HepG2 (cell line): ENCODE measurements around the gene GZMA. TPM values are rescaled to one million over a fixed set of nuclear protein-coding genes. Genes with fewer than 3 reads are reported as not detected.

Source experiments
- ATAC-seq: fragments of 200-7000 bp; cut with Tn5 transposase; 3 replicates; pipeline ENCODE4 v1.9.1; 2020; ENCODE audit warnings: mild to moderate bottlenecking, moderate library complexity
- BruUV-seq: library from RNA; stranded (reverse); fragments of 400-500 nt; replicated peaks from 2 replicates; lab custom pipeline; 2021; lab: Mats Ljungman, UMichigan
- CTCF ChIA-PET: fragments of 300-600 bp; formaldehyde crosslinking; extraction: SDS; loops from one replicate; lab custom pipeline; 2021; ENCODE audit warnings: low total read pairs, inconsistent platforms, low intra/inter-chr PET ratio; lab: Yijun Ruan, JAX
- POLR2A ChIA-PET: fragments of 350-600 bp; sonication (Branson Sonifier 250); formaldehyde crosslinking; loops from one replicate; lab custom pipeline; 2020; ENCODE audit warnings: antibody characterized with exemption, inconsistent platforms; lab: Yijun Ruan, JAX
- DNase-seq: peaks from one replicate; pipeline ENCODE4 v3.0.0-alpha.2; 2015; ENCODE audit warnings: low spot score
- FAIRE-seq: peaks from 3 replicates; lab custom pipeline; 2011; peaks lifted over from hg19 to GRCh38; lab: Jason Lieb, UNC
- H2AFZ ChIP-seq: one replicate; pipeline ENCODE4 v1.6.1; 2011; ENCODE audit warnings: low read length, inconsistent platforms
- H3K27ac ChIP-seq: fragments of 300-600 bp; 3 replicates; pipeline ENCODE4 v1.8.0; 2011; ENCODE audit warnings: mixed run types, mild to moderate bottlenecking, mixed read lengths, low read length, inconsistent platforms; ENCODE audit not compliant: insufficient read depth; ENCODE audit errors: extremely low read length
- H3K27me3 ChIP-seq, 2 experiments: fragments of 200-600 bp in 1 of 2; 2 replicates in 1 of 2; 3 replicates in 1 of 2; pipeline versions ENCODE4 v1.6.0 to v1.8.0; 2011; ENCODE audit warnings: low read length in 2 of 2, mild to moderate bottlenecking in 2 of 2, moderate library complexity in 2 of 2, inconsistent platforms in 1 of 2; ENCODE audit not compliant: insufficient read depth in 2 of 2, control insufficient read depth in 1 of 2
- H3K36me3 ChIP-seq, 2 experiments: fragments of 200-600 bp in 1 of 2; replicated peaks in 1 of 2; 2 replicates in 1 of 2; 3 replicates in 1 of 2; pipeline versions ENCODE4 v1.5.1 to v1.8.0; 2011; ENCODE audit warnings: low read length in 2 of 2, inconsistent platforms in 1 of 2; ENCODE audit not compliant: insufficient read depth in 2 of 2, control insufficient read depth in 1 of 2
- H3K4me1 ChIP-seq: 2 replicates; pipeline ENCODE4 v1.5.1; 2012; ENCODE audit warnings: low read length, inconsistent platforms; ENCODE audit not compliant: insufficient read depth
- H3K4me2 ChIP-seq: 2 replicates; pipeline ENCODE4 v1.6.0; 2011; ENCODE audit warnings: low read depth, low read length, inconsistent platforms
- H3K4me3 ChIP-seq, 3 experiments: fragments of 200-600 bp in 1 of 3; sonication (generic), shearing (Covaris generic) in 1 of 3; replicated peaks in 1 of 3; 2 replicates each; pipeline ENCODE4 v1.5.1; 2011 to 2016; ENCODE audit warnings: low read length in 3 of 3, inconsistent platforms in 2 of 3, low read depth in 2 of 3, mild to moderate bottlenecking in 2 of 3, control low read depth in 1 of 3, mixed read lengths in 1 of 3; ENCODE audit not compliant: insufficient read depth in 1 of 3
- H3K79me2 ChIP-seq: one replicate; pipeline ENCODE4 v1.6.1; 2011; ENCODE audit warnings: low read length, inconsistent platforms; ENCODE audit not compliant: insufficient read depth
- H3K9ac ChIP-seq: 2 replicates; pipeline ENCODE4 v1.6.0; 2011; ENCODE audit warnings: mild to moderate bottlenecking, low read depth, low read length, inconsistent platforms; ENCODE audit not compliant: insufficient read depth
- H3K9me3 ChIP-seq: 2 replicates; pipeline ENCODE4 v1.5.1; 2012; ENCODE audit warnings: mild to moderate bottlenecking, low read length
- H4K20me1 ChIP-seq: 2 replicates; pipeline ENCODE4 v1.6.0; 2011; ENCODE audit warnings: inconsistent platforms, mild to moderate bottlenecking, low read length, moderate library complexity; ENCODE audit not compliant: insufficient read depth
- ASH2L ChIP-seq: fragments of 300-600, 200-600 bp; sonication (generic); IDR thresholded peaks from 2 replicates; pipeline ENCODE4 v1.7.0; 2017; ENCODE audit warnings: low read depth, mild to moderate bottlenecking, moderate library complexity, mixed read lengths, low read length; ENCODE audit not compliant: insufficient read length
- MIER3 ChIP-seq: IDR thresholded peaks from 2 replicates; pipeline ENCODE4 v1.6.1; 2016; ENCODE audit warnings: missing compliant biosample characterization, borderline replicate concordance
- NKX3-1 ChIP-seq: sonication (generic); formaldehyde crosslinking; IDR thresholded peaks from 2 replicates; pipeline ENCODE4 v1.5.0; 2020; ENCODE audit warnings: missing genetic modification reagents
- RFX5 ChIP-seq: IDR thresholded peaks from 2 replicates; pipeline ENCODE4 v1.6.1; 2011; ENCODE audit warnings: low read depth, low read length, improper control_type of control experiment
- SP1 ChIP-seq, 2 experiments: fragments of 450-650 bp in 1 of 2; sonication (generic) in 1 of 2; formaldehyde crosslinking in 1 of 2; IDR thresholded peaks; 2 replicates each; pipeline versions ENCODE4 v1.4.0 to v1.6.1; 2016 to 2020; ENCODE audit warnings: missing genetic modification reagents in 1 of 2
- TBL1XR1 ChIP-seq: fragments of 150-350 bp; IDR thresholded peaks from 2 replicates; pipeline ENCODE4 v1.6.1; 2014; ENCODE audit warnings: borderline replicate concordance, low read length; ENCODE audit not compliant: partially characterized antibody
- WGBS: methylation state at CpG from one replicate; pipeline ENCODE4 v1.1.6; 2017; ENCODE audit warnings: low lambda C conversion rate; 5-methylcytosine and 5-hydroxymethylcytosine counted together
- in situ Hi-C: cut with HindIII; loops from 2 replicates; pipeline ENCODE4 v1.10.0; 2017; ENCODE audit warnings: low pct_unique_long_range_greater_than_20kb; ENCODE audit not compliant: extremely low pct_ligation_motif_present
- intact Hi-C: fragments of 100-400 bp; cut with micrococcal nuclease; formaldehyde crosslinking; loops from one replicate; pipeline ENCODE4 v1.10.0; 2022; ENCODE audit not compliant: unreplicated experiment
- polyA plus RNA-seq, 8 experiments: library from polyadenylated mRNA; depleted of rRNA in 3 of 8; stranded (reverse) in 7 of 8; unstranded in 1 of 8; fragments of >200 nt; fragmentation: Illumina TruSeq in 4 of 8; extraction: Trizol in 4 of 8; gene quantifications; 2 replicates each; pipeline versions ENCODE4 v1.2.1 to v1.2.3, GENCODE V29; 2011 to 2016; ENCODE audit warnings: low read depth in 4 of 8, missing spikeins in 1 of 8, mixed read lengths in 1 of 8; ENCODE audit not compliant: insufficient read depth in 1 of 8
- total RNA-seq, 5 experiments: library from RNA; depleted of rRNA; stranded (reverse); fragments of >200 nt; fragmentation: Illumina TruSeq; extraction: Trizol; gene quantifications; 2 replicates each; pipeline ENCODE4 v1.2.3, GENCODE V29; 2016; ENCODE audit warnings: low read depth in 1 of 5
- TF ChIP-seq, protein P1 (sequence below), 2 experiments: sonication (generic) in 1 of 2; formaldehyde crosslinking in 1 of 2; IDR thresholded peaks; 2 replicates each; pipeline versions ENCODE4 v1.6.1 to v1.9.0; 2014 to 2022; ENCODE audit warnings: antibody characterized with exemption in 1 of 2, borderline replicate concordance in 1 of 2, inconsistent platforms in 1 of 2, low read depth in 1 of 2, missing genetic modification reagents in 1 of 2

GZMA gene
- total and polyA plus RNA-seq, 2 of the 13 experiments (the other 11 are each of a cell fraction or from before 2014, with no cell fraction given): not detected

DNA sequence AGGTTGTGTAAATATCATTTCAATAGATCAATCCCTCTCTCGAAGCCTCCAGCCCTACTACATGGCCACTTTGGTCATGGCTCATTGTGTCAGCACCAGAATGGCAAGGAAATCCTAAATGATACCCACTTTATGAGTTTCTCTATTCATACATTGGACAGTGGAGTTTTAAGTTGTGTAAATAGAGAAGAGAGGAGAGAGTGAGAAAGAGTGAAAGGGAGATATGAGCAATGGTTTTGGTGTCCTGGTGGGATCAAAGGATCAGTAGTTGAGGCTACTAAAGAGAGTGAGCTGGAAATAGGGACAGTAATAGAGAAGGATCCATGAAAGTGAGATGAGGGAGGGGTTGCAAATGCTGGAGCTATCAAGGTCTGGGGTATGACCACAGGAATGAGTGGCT, 31.5 kb upstream of the GZMA start:
- Histone ChIP-seq H3K4me2 (no peak overlapping the region), H3K9ac (no peak overlapping the region), H3K4me1 (no peaks in the 10 kb centered on the region), H2AFZ (no peak overlapping the region), H3K27ac (no peak overlapping the region), H3K27me3 (no peaks in the 10 kb centered on the region)
- CTCF ChIA-PET: no interaction called here
- WGBS: 0% methylated on average over 1 of the region's 1 CpG
- FAIRE-seq (no peak), ATAC-seq (no peak)
- in situ Hi-C loops: no loop called here
- no TSS peak for BruUV-seq
- TF ChIP-seq TBL1XR1 (no peak), SP1 (IDR thresholded peaks at IDR 0.05) (no peak), SP1 (CRISPR knock-in tag; IDR thresholded peaks at IDR 0.05) (no peak), ASH2L (no peak), NKX3-1 (CRISPR knock-in tag) (no peak), RFX5 (no peak), MIER3 (no peak)
- TF ChIP-seq, protein P1, sequence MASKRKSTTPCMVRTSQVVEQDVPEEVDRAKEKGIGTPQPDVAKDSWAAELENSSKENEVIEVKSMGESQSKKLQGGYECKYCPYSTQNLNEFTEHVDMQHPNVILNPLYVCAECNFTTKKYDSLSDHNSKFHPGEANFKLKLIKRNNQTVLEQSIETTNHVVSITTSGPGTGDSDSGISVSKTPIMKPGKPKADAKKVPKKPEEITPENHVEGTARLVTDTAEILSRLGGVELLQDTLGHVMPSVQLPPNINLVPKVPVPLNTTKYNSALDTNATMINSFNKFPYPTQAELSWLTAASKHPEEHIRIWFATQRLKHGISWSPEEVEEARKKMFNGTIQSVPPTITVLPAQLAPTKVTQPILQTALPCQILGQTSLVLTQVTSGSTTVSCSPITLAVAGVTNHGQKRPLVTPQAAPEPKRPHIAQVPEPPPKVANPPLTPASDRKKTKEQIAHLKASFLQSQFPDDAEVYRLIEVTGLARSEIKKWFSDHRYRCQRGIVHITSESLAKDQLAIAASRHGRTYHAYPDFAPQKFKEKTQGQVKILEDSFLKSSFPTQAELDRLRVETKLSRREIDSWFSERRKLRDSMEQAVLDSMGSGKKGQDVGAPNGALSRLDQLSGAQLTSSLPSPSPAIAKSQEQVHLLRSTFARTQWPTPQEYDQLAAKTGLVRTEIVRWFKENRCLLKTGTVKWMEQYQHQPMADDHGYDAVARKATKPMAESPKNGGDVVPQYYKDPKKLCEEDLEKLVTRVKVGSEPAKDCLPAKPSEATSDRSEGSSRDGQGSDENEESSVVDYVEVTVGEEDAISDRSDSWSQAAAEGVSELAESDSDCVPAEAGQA (IDR thresholded peaks at IDR 0.05; ENCODE audit: low read depth): no peak
- TF ChIP-seq, protein P1 (CRISPR knock-in tag; IDR thresholded peaks at IDR 0.05; ENCODE audit: borderline replicate concordance): no peak
- TF ChIP-seq, all 625 proteins: peak for 0
- DNase-seq: no peak
- Histone ChIP-seq H3K9me3 (no peaks in the 10 kb centered on the region), H3K36me3 (no peaks in the 10 kb centered on the region), H4K20me1 (no peaks in the 10 kb centered on the region), H3K4me3 (no peak overlapping the region), H3K79me2 (no peaks in the 10 kb centered on the region)
- intact Hi-C loops: no loop called here
- POLR2A ChIA-PET: no interaction called here
